OCI-LY3 (cell line): ENCODE measurements around the gene CEP55.

Source experiments
- H2AFZ ChIP-seq: fragments of 200-600, 300-600 bp; shearing (Covaris generic); 2 replicates; pipeline ENCODE4 v1.6.0; 2014; ENCODE audit warnings: antibody characterized with exemption, low read depth, low read length
- H3K27ac ChIP-seq: fragments of 200-600, 300-600 bp; sonication (generic); 2 replicates; pipeline ENCODE4 v1.5.1; 2014; ENCODE audit warnings: mild to moderate bottlenecking, low read length, moderate library complexity, mixed read lengths
- H3K27me3 ChIP-seq: fragments of 200-600, 300-600 bp; sonication (generic); 2 replicates; pipeline ENCODE4 v1.6.1; 2014; ENCODE audit warnings: low read depth, low read length, mixed read lengths
- H3K36me3 ChIP-seq: fragments of 200-600, 300-600 bp; sonication (generic); replicated peaks from 2 replicates; pipeline ENCODE3; 2014; ENCODE audit warnings: low read depth, low read length, mixed read lengths
- H3K4me1 ChIP-seq: fragments of 300-600, 200-600 bp; sonication (generic); 2 replicates; pipeline ENCODE4 v1.6.1; 2014; ENCODE audit warnings: low read length, mixed read lengths
- H3K4me2 ChIP-seq: fragments of 200-600, 300-600 bp; sonication (generic); 2 replicates; pipeline ENCODE4 v1.6.1; 2014; ENCODE audit warnings: low read length, mixed read lengths
- H3K4me3 ChIP-seq: fragments of 300-600, 200-600 bp; sonication (generic); 2 replicates; pipeline ENCODE4 v1.5.1; 2014; ENCODE audit warnings: antibody characterized with exemption, mild to moderate bottlenecking, low read length, moderate library complexity
- H3K79me2 ChIP-seq: fragments of 300-600, 200-600 bp; shearing (Covaris generic); 2 replicates; pipeline ENCODE4 v1.6.1; 2014; ENCODE audit warnings: mild to moderate bottlenecking, low read length, mixed read lengths
- H3K9ac ChIP-seq: fragments of 300-600, 200-600 bp; shearing (Covaris generic); 2 replicates; pipeline ENCODE4 v1.6.0; 2014; ENCODE audit warnings: mild to moderate bottlenecking, low read length, moderate library complexity
- H3K9me3 ChIP-seq: fragments of 200-600, 300-600 bp; shearing (Covaris generic); 2 replicates; pipeline ENCODE4 v1.6.1; 2014; ENCODE audit warnings: low read length, mixed read lengths; ENCODE audit not compliant: insufficient read depth
- H4K20me1 ChIP-seq: fragments of 200-600, 300-600 bp; sonication (generic); 2 replicates; pipeline ENCODE4 v1.6.1; 2016; ENCODE audit warnings: low read length, mixed read lengths; ENCODE audit not compliant: insufficient read depth
- CTCF ChIP-seq: fragments of 200-600, 300-600 bp; sonication (generic); IDR thresholded peaks from 2 replicates; pipeline ENCODE4 v1.5.1; 2014; ENCODE audit warnings: antibody characterized with exemption, low read length, low read depth
- EZH2phosphoT487 ChIP-seq: fragments of 200-600 bp; shearing (Covaris generic); IDR thresholded peaks from 2 replicates; pipeline ENCODE4 v1.6.1; 2018; ENCODE audit warnings: antibody characterized with exemption, mixed run types, low read depth

The CEP55 gene

GRCh38 chr10:93491602-93492121 lies 4.8 kb upstream of the CEP55 start:
- TF ChIP-seq EZH2phosphoT487 (no peak), CTCF (no peak)
- H4K20me1 ChIP-seq, result no peaks in the 10 kb centered on the region
- H3K36me3 ChIP-seq, result no peaks in the 10 kb centered on the region
- H3K79me2 ChIP-seq, result peaks cover 1% of the 10 kb centered on the region
- no peak overlapping the region for H3K9ac ChIP-seq
- H3K4me2 ChIP-seq, result no peak overlapping the region
- H3K27ac ChIP-seq, result no peak overlapping the region
- H3K4me3 ChIP-seq, result no peak overlapping the region
- H3K27me3 ChIP-seq, result no peaks in the 10 kb centered on the region
- H3K9me3 ChIP-seq, result no peaks in the 10 kb centered on the region
- no peak overlapping the region for H2AFZ ChIP-seq
- H3K4me1 ChIP-seq, result peaks cover 4% of the 10 kb centered on the region; the same call in 1 of the 2 replicates

GRCh38 chr10:93493162-93493561 lies 3.2 kb upstream of the CEP55 start:
- Histone ChIP-seq H3K4me2 (no peak overlapping the region), H3K36me3 (no peaks in the 10 kb centered on the region), H3K4me1 (peaks cover 7% of the 10 kb centered on the region; the same call in 1 of the 2 replicates), H3K79me2 (peaks cover 16% of the 10 kb centered on the region), H3K27me3 (no peaks in the 10 kb centered on the region), H3K9ac (no peak overlapping the region), H3K4me3 (no peak overlapping the region), H2AFZ (no peak overlapping the region), H3K9me3 (no peaks in the 10 kb centered on the region), H4K20me1 (no peaks in the 10 kb centered on the region), H3K27ac (no peak overlapping the region)
- TF ChIP-seq EZH2phosphoT487 (no peak), CTCF (no peak)

GRCh38 chr10:93494494-93494893 lies 1.9 kb upstream of the CEP55 start:
- Histone ChIP-seq H4K20me1 (no peaks in the 10 kb centered on the region), H3K9me3 (no peaks in the 10 kb centered on the region), H3K9ac (no peak overlapping the region), H3K79me2 (peaks cover 28% of the 10 kb centered on the region), H2AFZ (no peak overlapping the region), H3K4me1 (peaks cover 11% of the 10 kb centered on the region; the same call in 1 of the 2 replicates), H3K4me2 (no peak overlapping the region), H3K27ac (no peak overlapping the region), H3K27me3 (no peaks in the 10 kb centered on the region), H3K36me3 (no peaks in the 10 kb centered on the region), H3K4me3 (no peak overlapping the region)
- TF ChIP-seq CTCF (no peak), EZH2phosphoT487 (no peak)

GRCh38 chr10:93495654-93496321 lies 624 bp upstream of the CEP55 start:
- H3K9ac ChIP-seq, result peak overlapping the region; percentile 76
- H3K27ac ChIP-seq, result no peak overlapping the region

More at GRCh38 chr10:93495654-93496321, 624 bp upstream of the CEP55 start:
- Histone ChIP-seq H3K9me3 (no peaks in the 10 kb centered on the region), H3K4me1 (peaks cover 11% of the 10 kb centered on the region; the same call in 1 of the 2 replicates), H3K79me2 (peaks cover 41% of the 10 kb centered on the region), H2AFZ (peak overlapping the region; percentile 79), H3K27me3 (no peaks in the 10 kb centered on the region), H4K20me1 (no peaks in the 10 kb centered on the region), H3K4me3 (peak overlapping the region; percentile 99), H3K4me2 (peak overlapping the region; percentile 95), H3K36me3 (peaks cover 9% of the 10 kb centered on the region)
- no peak for TF ChIP-seq CTCF
- no peak for TF ChIP-seq EZH2phosphoT487
